ENCODE measurements around the gene AJUBA. TPM values are rescaled to one million over a fixed set of nuclear protein-coding genes. Genes with fewer than 3 reads are reported as not detected.
A peak's percentile ranks its signal among the peaks of the same experiment; 100 is the strongest.
"Not testable (repeated sequence)": the region's sequence is repeated elsewhere in the genome, so short reads cannot be mapped to it uniquely, and the experiment has no call there.

Gene AJUBA
- total RNA-seq, 2 donors from 2014 or later: 1.3 to 1.5 TPM

DNA sequence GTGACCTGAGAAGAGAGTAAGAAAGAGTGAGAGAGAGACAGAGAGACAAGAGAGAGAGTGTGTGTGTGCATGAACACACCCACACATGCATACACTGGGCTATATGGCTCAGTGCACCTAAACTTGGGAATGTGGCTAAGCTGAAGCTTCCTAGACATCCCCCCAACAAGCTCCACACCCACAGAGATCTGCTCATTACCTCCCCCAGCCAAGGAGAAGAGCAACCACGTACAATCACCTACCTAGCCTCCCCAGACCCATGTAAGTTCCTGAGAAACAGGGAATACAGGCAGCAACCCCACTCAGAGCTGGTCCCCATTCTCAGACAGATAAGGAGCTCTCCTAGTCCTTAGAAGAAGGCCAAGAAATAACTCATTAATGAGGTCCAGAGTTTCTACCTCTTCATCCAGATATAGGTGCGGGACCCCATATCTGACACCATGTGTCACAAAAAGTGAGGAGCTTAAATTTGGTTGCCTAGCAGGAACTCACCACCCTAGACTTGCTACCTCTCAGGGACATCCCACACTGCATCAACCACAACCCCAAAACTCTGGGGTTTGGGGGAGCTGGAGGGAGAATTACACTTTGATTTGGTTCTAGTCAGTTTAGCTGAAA, 9.9 kb downstream of the AJUBA start:
- peaks cover 5% of the 10 kb centered on the region for H3K4me1 Mint-ChIP-seq
- DNase-seq (no peak), ATAC-seq (no peak)
- H3K4me3 Mint-ChIP-seq: no peak overlapping the region
- peaks cover under 1% of the 10 kb centered on the region for H3K36me3 Mint-ChIP-seq (ENCODE audit: low read depth)
- no peaks in the 10 kb centered on the region for H3K9me3 ChIP-seq (ENCODE audit: control insufficient read depth, low read length, poor library complexity, severe bottlenecking)
- no peak overlapping the region for H3K27ac Mint-ChIP-seq
- no peaks in the 10 kb centered on the region for H3K27me3 Mint-ChIP-seq

GRCh38 chr14:22971152-22971551, 11.2 kb downstream of the AJUBA start:
- no peaks in the 10 kb centered on the region for H3K9me3 ChIP-seq (ENCODE audit: control insufficient read depth, low read length, poor library complexity, severe bottlenecking)
- Mint-ChIP-seq H3K36me3 (ENCODE audit: low read depth) (no peaks in the 10 kb centered on the region), H3K27me3 (no peaks in the 10 kb centered on the region), H3K4me3 (no peak overlapping the region), H3K27ac (no peak overlapping the region), H3K4me1 (peaks cover 4% of the 10 kb centered on the region)
- no peak for ATAC-seq
- DNase-seq: no peak

DNA sequence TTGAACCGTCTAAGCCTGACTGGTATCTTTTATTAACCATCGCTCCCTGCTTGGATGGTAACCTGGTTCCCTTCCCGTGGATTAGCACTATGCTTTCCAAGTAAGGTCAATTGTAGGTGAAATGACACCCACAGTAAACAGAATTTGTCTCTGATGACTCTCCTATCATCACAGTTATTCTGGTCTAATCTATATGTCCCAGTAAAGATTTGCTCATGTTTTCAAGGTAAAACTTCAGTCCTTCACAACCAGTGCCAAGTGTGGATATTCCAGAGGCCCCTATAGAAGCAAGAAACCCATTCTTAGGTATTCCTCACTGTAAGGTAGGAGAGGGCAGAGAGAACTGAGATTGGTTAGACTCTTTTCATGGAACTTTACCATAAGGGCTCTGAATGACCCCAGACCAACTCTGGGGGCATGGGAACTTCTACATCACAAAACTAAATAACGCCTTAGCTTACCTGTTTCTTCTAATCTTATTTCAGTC, 15.5 kb downstream of the AJUBA start:
- Mint-ChIP-seq H3K27me3 (no peaks in the 10 kb centered on the region), H3K36me3 (ENCODE audit: low read depth) (no peaks in the 10 kb centered on the region)

DNA sequence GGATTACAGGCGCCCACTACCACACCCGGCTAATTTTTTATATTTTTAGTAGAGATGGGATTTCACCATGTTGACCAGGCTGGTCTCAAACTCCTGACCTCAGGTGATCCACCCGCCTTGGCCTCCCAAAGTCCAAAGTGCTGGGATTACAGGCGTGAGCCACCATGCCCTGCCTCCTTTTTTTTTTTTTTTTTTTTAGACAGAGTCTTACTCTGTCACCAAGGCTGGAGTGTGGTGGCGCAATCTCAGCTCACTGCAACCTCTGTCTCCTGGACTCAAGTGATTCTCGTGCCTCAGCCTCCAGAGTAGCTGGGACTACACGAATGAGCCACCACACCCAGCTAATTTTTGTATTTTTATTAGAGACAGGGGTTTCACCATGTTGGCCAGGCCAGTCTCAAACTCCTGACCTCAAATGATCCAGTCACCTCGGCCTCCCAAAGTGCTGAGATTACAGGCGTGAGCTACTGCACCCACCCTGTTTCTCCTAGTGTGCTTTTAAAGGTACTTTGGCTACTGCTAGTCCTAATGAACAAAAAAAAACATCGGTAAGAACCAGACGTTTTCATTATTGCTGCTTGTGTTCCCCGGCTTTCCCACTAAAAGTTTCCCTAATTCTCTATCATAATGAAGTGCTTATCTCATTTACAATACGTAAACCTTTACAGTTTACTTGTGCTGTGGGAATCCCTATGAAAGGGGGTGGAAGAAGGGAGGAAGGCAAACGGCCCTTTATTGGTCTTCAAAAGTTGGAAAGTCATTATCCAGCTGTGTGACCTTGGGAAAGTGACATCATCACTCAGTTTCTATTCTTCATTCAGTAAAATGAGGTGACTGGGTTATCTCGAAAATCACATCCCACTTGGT, 16.2 kb downstream of the AJUBA start:
- not testable (repeated sequence) for H3K36me3 Mint-ChIP-seq (ENCODE audit: low read depth); H3K4me1 Mint-ChIP-seq; H3K27me3 Mint-ChIP-seq; H3K27ac Mint-ChIP-seq; ATAC-seq; DNase-seq; H3K9me3 ChIP-seq (ENCODE audit: control insufficient read depth, low read length, poor library complexity, severe bottlenecking); H3K4me3 Mint-ChIP-seq

More for the DNA sequence above, 15.5 kb downstream of the AJUBA start:
- DNase-seq (no peak), ATAC-seq (no peak)
- no peak overlapping the region for H3K4me3 Mint-ChIP-seq
- no peak overlapping the region for H3K27ac Mint-ChIP-seq
- no peaks in the 10 kb centered on the region for H3K4me1 Mint-ChIP-seq
- H3K9me3 ChIP-seq (ENCODE audit: control insufficient read depth, low read length, poor library complexity, severe bottlenecking): no peaks in the 10 kb centered on the region

GRCh38 chr14:22962061-22962676, 20.2 kb downstream of the AJUBA start:
- DNase-seq (no peak), ATAC-seq (no peak)
- H3K9me3 ChIP-seq (ENCODE audit: control insufficient read depth, low read length, poor library complexity, severe bottlenecking): no peaks in the 10 kb centered on the region
- H3K27ac Mint-ChIP-seq: no peak overlapping the region
- no peaks in the 10 kb centered on the region for H3K27me3 Mint-ChIP-seq
- no peaks in the 10 kb centered on the region for H3K36me3 Mint-ChIP-seq (ENCODE audit: low read depth)
- peaks cover 2% of the 10 kb centered on the region for H3K4me1 Mint-ChIP-seq
- no peak overlapping the region for H3K4me3 Mint-ChIP-seq

DNA sequence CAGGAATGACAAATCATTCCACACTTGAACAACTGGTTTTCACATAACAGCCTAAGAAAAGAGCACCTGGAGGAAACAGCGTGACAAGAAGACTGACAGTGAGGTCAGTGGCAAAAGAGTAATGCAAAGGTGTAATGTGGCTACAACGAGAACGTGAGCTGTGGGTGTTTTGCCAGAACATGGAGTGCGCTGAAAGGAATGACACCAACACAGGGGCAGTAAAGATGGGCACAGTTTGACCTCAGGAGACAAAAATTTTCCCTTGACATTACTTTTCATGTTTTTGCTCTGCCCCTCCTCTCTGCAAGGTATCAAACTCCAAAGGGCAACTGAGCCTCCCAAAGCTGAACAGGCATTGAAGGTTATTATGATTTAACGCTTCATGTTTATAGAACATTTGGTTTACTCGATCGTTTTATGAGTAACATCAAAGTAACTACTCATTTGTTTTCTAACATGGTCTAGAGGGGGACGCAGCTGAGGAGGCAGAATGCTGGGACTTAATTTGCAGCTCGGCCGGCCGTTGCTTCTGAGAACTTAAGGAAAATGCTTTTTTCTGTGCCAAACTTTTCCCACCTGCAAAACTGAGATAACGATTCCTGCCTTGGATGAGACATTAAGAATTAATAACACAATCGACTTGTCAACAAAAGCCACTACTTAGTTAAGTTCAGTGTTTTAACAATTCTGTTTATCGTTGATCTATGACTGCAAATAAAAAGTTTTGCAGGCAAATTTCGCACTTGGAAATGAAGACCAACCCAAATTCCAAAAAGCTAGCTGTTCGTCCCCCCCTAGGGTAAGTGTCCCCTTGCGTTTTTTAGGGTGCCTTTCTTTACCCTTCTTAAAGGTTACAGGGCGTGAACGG, 26.4 kb downstream of the AJUBA start:
- Mint-ChIP-seq H3K4me1 (peaks cover 19% of the 10 kb centered on the region), H3K4me3 (peak overlapping the region; percentile 90), H3K27ac (peak overlapping the region; percentile 85), H3K27me3 (no peaks in the 10 kb centered on the region), H3K36me3 (ENCODE audit: low read depth) (peaks cover 5% of the 10 kb centered on the region)
- H3K9me3 ChIP-seq (ENCODE audit: control insufficient read depth, low read length, poor library complexity, severe bottlenecking): no peaks in the 10 kb centered on the region
- ATAC-seq (no peak), DNase-seq (no peak)

- Mint-ChIP-seq H3K27me3 (no peaks in the 10 kb centered on the region), H3K27ac (no peak overlapping the region), H3K36me3 (ENCODE audit: low read depth) (peaks cover 5% of the 10 kb centered on the region), H3K4me3 (no peak overlapping the region), H3K4me1 (peaks cover 17% of the 10 kb centered on the region)
- DNase-seq (no peak), ATAC-seq (no peak)
- H3K9me3 ChIP-seq (ENCODE audit: control insufficient read depth, low read length, poor library complexity, severe bottlenecking): no peaks in the 10 kb centered on the region
These were observed 29.9 kb downstream of the AJUBA start for GRCh38 chr14:22952418-22952817.

GRCh38 chr14:22951795-22952194, 30.6 kb downstream of the AJUBA start:
- ATAC-seq; H3K9me3 ChIP-seq (ENCODE audit: control insufficient read depth, low read length, poor library complexity, severe bottlenecking); DNase-seq; H3K4me3 Mint-ChIP-seq; H3K27me3 Mint-ChIP-seq; H3K36me3 Mint-ChIP-seq (ENCODE audit: low read depth): not testable (repeated sequence)
- Mint-ChIP-seq H3K4me1 (peaks cover 17% of the 10 kb centered on the region), H3K27ac (peak overlapping the region; percentile 45)

GRCh38 chr14:22945642-22946041, 36.7 kb downstream of the AJUBA start:
- no peak overlapping the region for H3K4me3 Mint-ChIP-seq

GRCh38 chr14:22939684-22940083, 42.7 kb downstream of the AJUBA start:
- H3K9me3 ChIP-seq (ENCODE audit: control insufficient read depth, low read length, poor library complexity, severe bottlenecking): no peaks in the 10 kb centered on the region
- ATAC-seq (no peak), DNase-seq (no peak)
- no peak overlapping the region for H3K4me3 Mint-ChIP-seq
- H3K27ac Mint-ChIP-seq: no peak overlapping the region
- no peaks in the 10 kb centered on the region for H3K27me3 Mint-ChIP-seq
- H3K36me3 Mint-ChIP-seq (ENCODE audit: low read depth): peaks cover 6% of the 10 kb centered on the region
- peaks cover 2% of the 10 kb centered on the region for H3K4me1 Mint-ChIP-seq

More at GRCh38 chr14:22945642-22946041, 36.7 kb downstream of the AJUBA start:
- no peaks in the 10 kb centered on the region for H3K9me3 ChIP-seq (ENCODE audit: control insufficient read depth, low read length, poor library complexity, severe bottlenecking)
- peaks cover 2% of the 10 kb centered on the region for H3K4me1 Mint-ChIP-seq
- H3K36me3 Mint-ChIP-seq (ENCODE audit: low read depth): peaks cover 6% of the 10 kb centered on the region
- DNase-seq (no peak), ATAC-seq (no peak)
- H3K27me3 Mint-ChIP-seq: no peaks in the 10 kb centered on the region
- H3K27ac Mint-ChIP-seq: no peak overlapping the region

GRCh38 chr14:22935156-22935555, 47.2 kb downstream of the AJUBA start:
- H3K4me1 Mint-ChIP-seq: peaks cover 2% of the 10 kb centered on the region
- DNase-seq (no peak), ATAC-seq (no peak)
- no peaks in the 10 kb centered on the region for H3K27me3 Mint-ChIP-seq
- no peak overlapping the region for H3K4me3 Mint-ChIP-seq
- no peaks in the 10 kb centered on the region for H3K9me3 ChIP-seq (ENCODE audit: control insufficient read depth, low read length, poor library complexity, severe bottlenecking)
- H3K27ac Mint-ChIP-seq: no peak overlapping the region
- no peaks in the 10 kb centered on the region for H3K36me3 Mint-ChIP-seq (ENCODE audit: low read depth)

DNA sequence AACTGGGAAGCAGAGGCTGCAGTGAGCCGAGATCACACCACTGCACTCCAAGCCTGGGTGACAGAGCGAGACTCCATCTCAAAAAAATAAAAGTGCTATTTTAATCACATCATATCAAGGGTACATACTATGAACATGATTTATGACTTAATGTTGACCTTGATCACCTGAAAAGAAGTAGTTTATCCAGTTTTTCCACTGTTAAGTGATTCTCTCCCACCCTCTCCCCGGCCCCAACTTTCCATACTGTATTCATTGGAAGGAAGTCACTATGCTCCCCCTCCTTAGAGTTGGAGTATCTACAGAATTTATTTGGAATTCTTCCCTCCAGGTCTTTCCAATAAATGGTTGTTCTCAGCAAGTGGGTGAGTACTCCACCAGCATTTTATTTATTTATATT, 50.2 kb downstream of the AJUBA start:
- no peaks in the 10 kb centered on the region for H3K9me3 ChIP-seq (ENCODE audit: control insufficient read depth, low read length, poor library complexity, severe bottlenecking)
- Mint-ChIP-seq H3K36me3 (ENCODE audit: low read depth) (no peaks in the 10 kb centered on the region), H3K4me1 (peaks cover 9% of the 10 kb centered on the region), H3K27me3 (no peaks in the 10 kb centered on the region), H3K27ac (no peak overlapping the region), H3K4me3 (no peak overlapping the region)
- DNase-seq (no peak), ATAC-seq (no peak)

Data from T-helper 17 cell (primary cell).